Liver (tissue), 3 donors: Measurements from ENCODE around the gene ZNF527.

Experiments used
- CTCF ChIP-seq: fragments of 150-350 bp; IDR thresholded peaks from 2 replicates; pipeline ENCODE4 v1.5.1; 2017; ENCODE audit warnings: improper control_type of control experiment, low read depth, low read length; ENCODE audit not compliant: missing input control
- EGR1 ChIP-seq, 2 donors: IDR thresholded peaks; 2 replicates each; pipeline ENCODE4 v1.6.1; 2016 to 2018; ENCODE audit warnings: antibody characterized with exemption in 2 of 2, low read depth in 2 of 2
- JUND ChIP-seq, 2 donors: IDR thresholded peaks; 2 replicates each; pipeline ENCODE4 v1.6.1; 2016; ENCODE audit warnings: antibody characterized with exemption in 2 of 2
- RAD21 ChIP-seq, 2 donors: IDR thresholded peaks; 2 replicates each; pipeline ENCODE4 v1.6.1; 2016; ENCODE audit warnings: antibody characterized with exemption in 2 of 2, mild to moderate bottlenecking in 2 of 2
- RXRA ChIP-seq, 2 donors: IDR thresholded peaks; 2 replicates each; pipeline ENCODE4 v1.6.1; 2017 to 2018; ENCODE audit warnings: antibody characterized with exemption in 2 of 2, mild to moderate bottlenecking in 1 of 2
- SP1 ChIP-seq: IDR thresholded peaks from 2 replicates; pipeline ENCODE4 v1.6.1; 2018; ENCODE audit warnings: antibody characterized with exemption, mild to moderate bottlenecking
- TAF1 ChIP-seq: conservative IDR thresholded peaks from 2 replicates; pipeline ENCODE4 v1.6.1; 2016; ENCODE audit warnings: antibody characterized with exemption, mild to moderate bottlenecking
- TF ChIP-seq, protein P1 (sequence below): IDR thresholded peaks from 2 replicates; pipeline ENCODE4 v1.6.1; 2016; ENCODE audit warnings: antibody characterized with exemption, mild to moderate bottlenecking
- TF ChIP-seq, protein P2 (sequence below): IDR thresholded peaks from 2 replicates; pipeline ENCODE4 v1.6.1; 2016; ENCODE audit warnings: antibody characterized with exemption
- donor health status: healthy.
- donor health status: healthy.

DNA sequence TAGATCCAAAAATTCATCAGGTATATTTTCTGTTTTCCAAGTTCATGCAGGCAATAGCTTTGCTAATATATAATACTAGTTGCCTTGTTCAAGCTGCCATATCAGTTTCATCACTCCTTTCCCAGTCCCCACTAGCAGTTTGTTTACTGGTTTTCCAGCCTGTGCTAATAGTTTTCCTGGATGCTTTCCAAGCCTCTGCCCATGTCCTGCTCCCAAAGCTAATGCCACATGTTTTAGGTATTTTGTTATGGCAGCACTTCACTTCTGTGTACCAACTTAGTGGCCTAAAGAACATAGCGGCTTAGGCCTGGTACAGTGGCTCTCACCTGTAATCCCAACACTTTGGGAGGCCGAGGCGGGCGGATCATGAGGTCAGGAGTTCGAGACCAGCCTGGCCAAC, 28.1 kb upstream of the ZNF527 start:
- TF ChIP-seq CTCF (no peak), TAF1 (no peak), SP1 (no peak), EGR1 (IDR thresholded peaks at IDR 0.05; ENCODE audit: low read depth in 2 of 2) (no peak), JUND (IDR thresholded peaks at IDR 0.05) (no peak), RAD21 (IDR thresholded peaks at IDR 0.05) (no peak), RXRA (IDR thresholded peaks at IDR 0.05) (no peak)
- TF ChIP-seq, protein P1, sequence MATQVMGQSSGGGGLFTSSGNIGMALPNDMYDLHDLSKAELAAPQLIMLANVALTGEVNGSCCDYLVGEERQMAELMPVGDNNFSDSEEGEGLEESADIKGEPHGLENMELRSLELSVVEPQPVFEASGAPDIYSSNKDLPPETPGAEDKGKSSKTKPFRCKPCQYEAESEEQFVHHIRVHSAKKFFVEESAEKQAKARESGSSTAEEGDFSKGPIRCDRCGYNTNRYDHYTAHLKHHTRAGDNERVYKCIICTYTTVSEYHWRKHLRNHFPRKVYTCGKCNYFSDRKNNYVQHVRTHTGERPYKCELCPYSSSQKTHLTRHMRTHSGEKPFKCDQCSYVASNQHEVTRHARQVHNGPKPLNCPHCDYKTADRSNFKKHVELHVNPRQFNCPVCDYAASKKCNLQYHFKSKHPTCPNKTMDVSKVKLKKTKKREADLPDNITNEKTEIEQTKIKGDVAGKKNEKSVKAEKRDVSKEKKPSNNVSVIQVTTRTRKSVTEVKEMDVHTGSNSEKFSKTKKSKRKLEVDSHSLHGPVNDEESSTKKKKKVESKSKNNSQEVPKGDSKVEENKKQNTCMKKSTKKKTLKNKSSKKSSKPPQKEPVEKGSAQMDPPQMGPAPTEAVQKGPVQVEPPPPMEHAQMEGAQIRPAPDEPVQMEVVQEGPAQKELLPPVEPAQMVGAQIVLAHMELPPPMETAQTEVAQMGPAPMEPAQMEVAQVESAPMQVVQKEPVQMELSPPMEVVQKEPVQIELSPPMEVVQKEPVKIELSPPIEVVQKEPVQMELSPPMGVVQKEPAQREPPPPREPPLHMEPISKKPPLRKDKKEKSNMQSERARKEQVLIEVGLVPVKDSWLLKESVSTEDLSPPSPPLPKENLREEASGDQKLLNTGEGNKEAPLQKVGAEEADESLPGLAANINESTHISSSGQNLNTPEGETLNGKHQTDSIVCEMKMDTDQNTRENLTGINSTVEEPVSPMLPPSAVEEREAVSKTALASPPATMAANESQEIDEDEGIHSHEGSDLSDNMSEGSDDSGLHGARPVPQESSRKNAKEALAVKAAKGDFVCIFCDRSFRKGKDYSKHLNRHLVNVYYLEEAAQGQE = no peak
- TF ChIP-seq, protein P2, sequence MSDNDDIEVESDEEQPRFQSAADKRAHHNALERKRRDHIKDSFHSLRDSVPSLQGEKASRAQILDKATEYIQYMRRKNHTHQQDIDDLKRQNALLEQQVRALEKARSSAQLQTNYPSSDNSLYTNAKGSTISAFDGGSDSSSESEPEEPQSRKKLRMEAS = no peak
